H1 (cell line): ENCODE results near the gene CAMK2D. TPM values are rescaled to one million over a fixed set of nuclear protein-coding genes. Genes with fewer than 3 reads are reported as not detected.
A peak's percentile ranks its signal among the peaks of the same experiment; 100 is the strongest.

Experiments used
- CTCF ChIA-PET: fragments of 300-600 bp; sonication (Branson Sonifier 250); formaldehyde crosslinking; loops from one replicate; lab custom pipeline; 2021; ENCODE audit not compliant: partially characterized antibody; lab: Charles Lee
- POLR2A ChIA-PET: fragments of 300-600 bp; sonication (Branson Sonifier 250); formaldehyde crosslinking; loops from one replicate; lab custom pipeline; 2021; ENCODE audit warnings: inconsistent platforms; ENCODE audit not compliant: partially characterized antibody; lab: Charles Lee
- DNase-seq, 2 experiments: peaks; one replicate each; pipeline versions ENCODE4 v3.0.0 to v3.0.0-alpha.2; 2010 to 2022; ENCODE audit warnings: low spot score in 2 of 2, low read depth in 1 of 2, mixed read lengths in 1 of 2
- FAIRE-seq: peaks from 2 replicates; lab custom pipeline; 2011; peaks lifted over from hg19 to GRCh38; lab: Jason Lieb, UNC
- H2AFZ ChIP-seq: 2 replicates; pipeline ENCODE4 v1.8.1; 2012; ENCODE audit warnings: low read length, inconsistent platforms
- H2AK5ac ChIP-seq: 2 replicates; pipeline ENCODE4 v1.6.1; 2013; ENCODE audit warnings: low read depth, low read length
- H2BK120ac ChIP-seq: replicated peaks from 2 replicates; pipeline ENCODE3; 2013; ENCODE audit warnings: low read depth, low read length, inconsistent platforms
- H2BK12ac ChIP-seq: 2 replicates; pipeline ENCODE4 v1.6.1; 2013; ENCODE audit warnings: low read depth, low read length
- H2BK15ac ChIP-seq: 2 replicates; pipeline ENCODE4 v1.6.1; 2013; ENCODE audit warnings: low read length
- H2BK20ac ChIP-seq: 2 replicates; pipeline ENCODE4 v1.6.1; 2013; ENCODE audit warnings: low read length
- H2BK5ac ChIP-seq: 2 replicates; pipeline ENCODE4 v1.6.1; 2013; ENCODE audit warnings: low read depth, low read length
- H3K14ac ChIP-seq: 2 replicates; pipeline ENCODE4 v1.6.1; 2013; ENCODE audit warnings: inconsistent platforms; ENCODE audit not compliant: insufficient read length
- H3K18ac ChIP-seq: 2 replicates; pipeline ENCODE4 v1.6.1; 2013; ENCODE audit warnings: low read length; ENCODE audit errors: extremely low read depth
- H3K23ac ChIP-seq: 2 replicates; pipeline ENCODE4 v1.6.1; 2013; ENCODE audit warnings: inconsistent platforms; ENCODE audit not compliant: insufficient read length
- H3K23me2 ChIP-seq: 2 replicates; pipeline ENCODE4 v1.6.1; 2013; ENCODE audit warnings: low read depth, low read length
- H3K27ac ChIP-seq: 2 replicates; pipeline ENCODE4 v1.6.1; 2011; ENCODE audit warnings: low read depth, low read length, inconsistent platforms
- H3K27me3 ChIP-seq, 4 experiments: replicated peaks in 1 of 4; 1 replicate in 1 of 4; 2 replicates in 3 of 4; pipeline versions ENCODE4 v1.6.1 to v1.8.1; 2011 to 2013; ENCODE audit warnings: low read length in 3 of 4, mild to moderate bottlenecking in 3 of 4, inconsistent platforms in 2 of 4, mixed read lengths in 2 of 4, moderate library complexity in 1 of 4; ENCODE audit not compliant: control insufficient read depth in 3 of 4, insufficient read depth in 3 of 4; ENCODE audit errors: extremely low read depth in 1 of 4
- H3K36me3 ChIP-seq, 4 experiments: 2 replicates each; pipeline versions ENCODE4 v1.6.1 to v1.8.1; 2011 to 2013; ENCODE audit warnings: mild to moderate bottlenecking in 4 of 4, low read length in 3 of 4, moderate library complexity in 2 of 4, control low read depth in 1 of 4, inconsistent platforms in 1 of 4; ENCODE audit not compliant: insufficient read depth in 4 of 4, control insufficient read depth in 2 of 4
- H3K4ac ChIP-seq: replicated peaks from 2 replicates; pipeline ENCODE3; 2013; ENCODE audit warnings: low read length, low read depth, mixed read lengths, inconsistent platforms; ENCODE audit not compliant: insufficient read length
- H3K4me1 ChIP-seq, 4 experiments: replicated peaks in 1 of 4; 1 replicate in 1 of 4; 2 replicates in 3 of 4; pipeline versions ENCODE4 v1.6.1 to v1.8.1; 2011 to 2013; ENCODE audit warnings: low read length in 3 of 4, inconsistent platforms in 2 of 4, mixed read lengths in 1 of 4; ENCODE audit not compliant: insufficient read depth in 4 of 4, control insufficient read depth in 3 of 4
- H3K4me2 ChIP-seq, 2 experiments: 2 replicates each; pipeline versions ENCODE4 v1.6.1 to v1.8.1; 2011 to 2013; ENCODE audit warnings: low read depth in 2 of 2, low read length in 2 of 2, control low read depth in 1 of 2, inconsistent platforms in 1 of 2, mild to moderate bottlenecking in 1 of 2; ENCODE audit not compliant: insufficient read depth in 1 of 2
- H3K4me3 ChIP-seq, 4 experiments: fragments of 200-600, 300-600 bp in 1 of 4; sonication (generic), shearing (Covaris generic), sonication (Bioruptor Twin) in 1 of 4; 2 replicates each; pipeline versions ENCODE4 v1.5.1 to v1.8.1; 2011 to 2016; ENCODE audit warnings: low read length in 4 of 4, low read depth in 3 of 4, control low read depth in 2 of 4, inconsistent platforms in 2 of 4, mild to moderate bottlenecking in 2 of 4, mixed read lengths in 1 of 4, moderate library complexity in 1 of 4; ENCODE audit not compliant: insufficient read depth in 2 of 4; ENCODE audit errors: extremely low read depth in 1 of 4
- H3K56ac ChIP-seq: replicated peaks from 2 replicates; pipeline ENCODE3; 2013; ENCODE audit warnings: low read depth, mild to moderate bottlenecking, mixed read lengths, low read length, inconsistent platforms; ENCODE audit not compliant: insufficient read length
- H3K79me1 ChIP-seq: 2 replicates; pipeline ENCODE4 v1.6.1; 2013; ENCODE audit warnings: low read depth, low read length, control low read depth
- H3K79me2 ChIP-seq, 2 experiments: 2 replicates each; pipeline versions ENCODE4 v1.6.1 to v1.8.1; 2012 to 2013; ENCODE audit warnings: low read length in 2 of 2, mild to moderate bottlenecking in 2 of 2, inconsistent platforms in 1 of 2; ENCODE audit not compliant: insufficient read depth in 2 of 2, control insufficient read depth in 1 of 2
- H3K9ac ChIP-seq, 4 experiments: replicated peaks in 1 of 4; 1 replicate in 1 of 4; 2 replicates in 3 of 4; pipeline versions ENCODE4 v1.6.1 to v1.8.1; 2011 to 2013; ENCODE audit warnings: low read depth in 3 of 4, low read length in 3 of 4, control low read depth in 2 of 4, mild to moderate bottlenecking in 2 of 4, moderate library complexity in 2 of 4, inconsistent platforms in 1 of 4; ENCODE audit errors: extremely low read depth in 1 of 4
- H3K9me3 ChIP-seq, 2 experiments: 2 replicates each; pipeline versions ENCODE4 v1.6.1 to v1.8.1; 2012 to 2013; ENCODE audit warnings: mild to moderate bottlenecking in 2 of 2, moderate library complexity in 2 of 2, control low read depth in 1 of 2, inconsistent platforms in 1 of 2, low read depth in 1 of 2, low read length in 1 of 2, mixed read lengths in 1 of 2; ENCODE audit not compliant: insufficient read depth in 2 of 2
- H4K20me1 ChIP-seq, 2 experiments: replicated peaks in 1 of 2; 2 replicates each; pipeline versions ENCODE3 to v1.8.1; 2011 to 2013; ENCODE audit warnings: inconsistent platforms in 2 of 2, low read length in 2 of 2, mild to moderate bottlenecking in 1 of 2; ENCODE audit not compliant: insufficient read depth in 2 of 2, control insufficient read depth in 1 of 2
- H4K5ac ChIP-seq: 2 replicates; pipeline ENCODE4 v1.6.1; 2013; ENCODE audit warnings: low read length, low read depth, mixed read lengths, inconsistent platforms; ENCODE audit not compliant: insufficient read length
- H4K8ac ChIP-seq: 2 replicates; pipeline ENCODE4 v1.8.0; 2013; ENCODE audit warnings: mild to moderate bottlenecking, moderate library complexity, low read length, inconsistent platforms; ENCODE audit not compliant: insufficient read depth; ENCODE audit errors: extremely low read depth
- H4K91ac ChIP-seq: replicated peaks from 2 replicates; pipeline ENCODE3; 2013; ENCODE audit warnings: low read length, mixed read lengths, inconsistent platforms; ENCODE audit not compliant: insufficient read length
- ATF3 ChIP-seq: IDR thresholded peaks from 2 replicates; pipeline ENCODE4 v1.6.1; 2011; ENCODE audit warnings: low read depth, mild to moderate bottlenecking, low read length; ENCODE audit not compliant: insufficient read depth
- BACH1 ChIP-seq: IDR thresholded peaks from 2 replicates; pipeline ENCODE4 v1.6.1; 2012; ENCODE audit warnings: low read length, improper control_type of control experiment
- JUND ChIP-seq: IDR thresholded peaks from 2 replicates; pipeline ENCODE4 v1.6.1; 2011; ENCODE audit warnings: mild to moderate bottlenecking, improper control_type of control experiment, low read length
- KDM4A ChIP-seq: IDR thresholded peaks from one replicate; pipeline ENCODE4 v1.7.1; 2012; ENCODE audit warnings: low read depth, mild to moderate bottlenecking, moderate library complexity, low read length, inconsistent platforms; ENCODE audit not compliant: severe bottlenecking
- MAFK ChIP-seq: IDR thresholded peaks from 2 replicates; pipeline ENCODE4 v1.6.1; 2012; ENCODE audit warnings: low read depth, mild to moderate bottlenecking, improper control_type of control experiment, low read length
- NRF1 ChIP-seq: IDR thresholded peaks from 2 replicates; pipeline ENCODE4 v1.6.1; 2011; ENCODE audit warnings: mild to moderate bottlenecking, low read depth, low read length, improper control_type of control experiment
- PHF8 ChIP-seq: fragments of 200-600 bp; sonication (generic); conservative IDR thresholded peaks from 2 replicates; pipeline ENCODE4 v1.7.1; 2012; ENCODE audit warnings: low read depth, mild to moderate bottlenecking, inconsistent platforms, low read length, moderate library complexity
- SIRT6 ChIP-seq: IDR thresholded peaks from one replicate; pipeline ENCODE4 v1.7.1; 2012; ENCODE audit warnings: low read length, inconsistent platforms
- SP1 ChIP-seq: IDR thresholded peaks from 2 replicates; pipeline ENCODE4 v1.6.1; 2011; ENCODE audit warnings: low read depth, low read length
- SRF ChIP-seq: IDR thresholded peaks from 2 replicates; pipeline ENCODE4 v1.6.1; 2011; ENCODE audit warnings: mild to moderate bottlenecking, low read depth, low read length, moderate library complexity
- WGBS, 2 experiments: shearing (Covaris generic) in 1 of 2; methylation state at CpG; one replicate each; pipeline versions ENCODE4 v1.1.6 to v1.1.7; 2013 to 2015; ENCODE audit warnings: low lambda C conversion rate in 2 of 2, mixed read lengths in 2 of 2, inconsistent platforms in 1 of 2, low coverage in 1 of 2, missing lambda C conversion rate in 1 of 2; ENCODE audit not compliant: insufficient replicate concordance in 2 of 2, insufficient coverage in 1 of 2, insufficient read length in 1 of 2; ENCODE audit errors: extremely low coverage in 1 of 2, missing lambda C conversion rate in 1 of 2; 5-methylcytosine and 5-hydroxymethylcytosine counted together
- polyA plus RNA-seq, 7 experiments: library from polyadenylated mRNA; depleted of rRNA in 3 of 7; stranded (reverse) in 5 of 7; unstranded in 2 of 7; fragments of >200 nt in 5 of 7; fragments of 200-250 nt in 2 of 7; gene quantifications; 1 replicate in 5 of 7; 2 replicates in 1 of 7; 4 replicates in 1 of 7; pipeline versions ENCODE4 v1.2.1 to v1.2.3, GENCODE V29; 2011 to 2013; ENCODE audit warnings: missing spikeins in 2 of 7, mixed read lengths in 2 of 7
- total RNA-seq: library from RNA; stranded (reverse); fragmentation: NEBNext Ultra II Directional; extraction: Animal tissue kit (Norgen Biotek cat#: 25700); gene quantifications from 2 replicates; pipeline ENCODE4 v1.2.1, GENCODE V29; 2021

CAMK2D gene
- total and polyA plus RNA-seq, 2 of the 8 experiments (the other 6 are each of a cell fraction or from before 2014, with no cell fraction given): 3.2 to 7.0 TPM

GRCh38 chr4:113584407-113585150, 177.0 kb downstream of the CAMK2D start:
- POLR2A ChIA-PET: interaction anchor here (1.1 kb wide), 1 partner anchor 9 kb away, joined by 3 read pairs; no protein-coding TSS in a partner anchor
- H2BK12ac ChIP-seq: peak overlapping the region; percentile 77; the same call in 1 of the 2 replicates
- no peak overlapping the region for H3K4me3 ChIP-seq
- no peak overlapping the region for H2BK15ac ChIP-seq
- H3K14ac ChIP-seq: no peak overlapping the region
- no peaks in the 10 kb centered on the region for H3K36me3 ChIP-seq
- peak overlapping the region; percentile 36; the same call in 1 of the 2 replicates for H3K18ac ChIP-seq
- peak; percentile 85 for TF ChIP-seq JUND
- TF ChIP-seq SRF: no peak
- TF ChIP-seq SIRT6: no peak
- TF ChIP-seq KDM4A: peak; percentile 37
- no peak for TF ChIP-seq NRF1
- TF ChIP-seq PHF8: no peak
- TF ChIP-seq BACH1: peak; percentile 62
- TF ChIP-seq MAFK: peak; percentile 39; the same call in 1 of the 2 replicates
- TF ChIP-seq ATF3: no peak
- 0 out of 2 replicates have a peak, but pooled peaks have one; percentile 32 for TF ChIP-seq SP1
- TF ChIP-seq, all 59 proteins: peak for 5
- Histone ChIP-seq H2AK5ac (peak overlapping the region; percentile 28; the same call in 1 of the 2 replicates), H3K27me3 (no peaks in the 10 kb centered on the region), H4K20me1 (no peaks in the 10 kb centered on the region), H2AFZ (peak overlapping the region; percentile 55; the same call in 1 of the 2 replicates), H3K23ac (no peak overlapping the region), H3K4me2 (peak overlapping the region; percentile 25 to 32; a peak in 2 of 4 replicates), H3K9ac (no peak overlapping the region), H3K79me1 (no peaks in the 10 kb centered on the region), H3K4me1 (peaks cover 0 to 6% (median 3%) of the 10 kb centered on the region in 4 experiments; a peak in 3 of 7 replicates), H2BK5ac (peak overlapping the region; percentile 40), H2BK20ac (no peak overlapping the region; the same call in 1 of the 2 replicates), H4K91ac (no peak overlapping the region), H3K56ac (no peak overlapping the region), H3K23me2 (no peaks in the 10 kb centered on the region), H4K5ac (no peak overlapping the region), H4K8ac (no peak overlapping the region), H3K27ac (peak overlapping the region; percentile 56), H2BK120ac (no peak overlapping the region), H3K4ac (no peak overlapping the region), H3K79me2 (no peaks in the 10 kb centered on the region), H3K9me3 (no peaks in the 10 kb centered on the region)
- 26% methylated on average over 4 of the region's 4 CpGs; no CpG with 5 or more reads in 1 of the 2 experiments for WGBS, 2 experiments
- FAIRE-seq: peak; percentile 65
- CTCF ChIA-PET: interaction anchor here (0.7 to 1.2 kb wide), 3 partner anchors 12 to 37 kb away, joined by 3 read pairs; no protein-coding TSS in a partner anchor
- no peak for DNase-seq
